ENCODE data around the gene COLEC11. TPM values are rescaled to one million over a fixed set of nuclear protein-coding genes. Genes with fewer than 3 reads are reported as not detected.
"Not testable (repeated sequence)": the region's sequence is repeated elsewhere in the genome, so short reads cannot be mapped to it uniquely, and the experiment has no call there.

Gene COLEC11
- total RNA-seq, 4 donors from 2014 or later = 3.6 to 15.9 (median 5.9) TPM

GRCh38 chr2:3606370-3607201, 11.7 kb downstream of the COLEC11 start:
- DNase-seq (ENCODE audit: low spot score) (no peak), ATAC-seq (ENCODE audit: low FRiP score) (no peak)
- no peak for TF ChIP-seq CTCF (IDR thresholded peaks at IDR 0.05)

- no peak for ATAC-seq (ENCODE audit: low FRiP score)
- no peak for DNase-seq (ENCODE audit: low spot score)
- TF ChIP-seq CTCF (IDR thresholded peaks at IDR 0.05) = no peak
Measured at GRCh38 chr2:3608373-3609278, 13.7 kb downstream of the COLEC11 start.

- ATAC-seq (ENCODE audit: low FRiP score); DNase-seq (ENCODE audit: low spot score): not testable (repeated sequence)
Measured at GRCh38 chr2:3609279-3609673, 14.4 kb downstream of the COLEC11 start.

DNA sequence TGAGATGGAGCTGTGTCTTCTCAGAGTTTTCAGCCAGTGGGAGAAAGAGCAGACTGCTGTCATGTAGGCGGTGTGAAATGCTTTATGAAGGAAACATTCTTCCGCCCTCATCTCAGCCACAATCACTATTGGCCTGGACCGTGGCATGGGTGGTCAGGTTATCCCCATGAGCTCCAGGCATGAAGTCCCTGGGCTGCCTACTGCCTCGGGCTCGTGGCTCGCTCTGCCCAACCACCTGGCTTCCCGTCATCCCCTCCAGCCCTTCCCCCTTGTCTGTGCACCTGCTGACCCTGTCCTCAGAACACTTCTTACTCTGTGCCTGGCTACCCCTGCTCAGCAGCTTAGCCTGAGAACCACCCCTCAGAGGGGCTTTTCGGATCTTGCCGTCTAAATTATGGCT, 15.5 kb downstream of the COLEC11 start:
- DNase-seq (ENCODE audit: low spot score) (no peak), ATAC-seq (ENCODE audit: low FRiP score) (no peak)
- TF ChIP-seq CTCF (IDR thresholded peaks at IDR 0.05) = no peak

DNA sequence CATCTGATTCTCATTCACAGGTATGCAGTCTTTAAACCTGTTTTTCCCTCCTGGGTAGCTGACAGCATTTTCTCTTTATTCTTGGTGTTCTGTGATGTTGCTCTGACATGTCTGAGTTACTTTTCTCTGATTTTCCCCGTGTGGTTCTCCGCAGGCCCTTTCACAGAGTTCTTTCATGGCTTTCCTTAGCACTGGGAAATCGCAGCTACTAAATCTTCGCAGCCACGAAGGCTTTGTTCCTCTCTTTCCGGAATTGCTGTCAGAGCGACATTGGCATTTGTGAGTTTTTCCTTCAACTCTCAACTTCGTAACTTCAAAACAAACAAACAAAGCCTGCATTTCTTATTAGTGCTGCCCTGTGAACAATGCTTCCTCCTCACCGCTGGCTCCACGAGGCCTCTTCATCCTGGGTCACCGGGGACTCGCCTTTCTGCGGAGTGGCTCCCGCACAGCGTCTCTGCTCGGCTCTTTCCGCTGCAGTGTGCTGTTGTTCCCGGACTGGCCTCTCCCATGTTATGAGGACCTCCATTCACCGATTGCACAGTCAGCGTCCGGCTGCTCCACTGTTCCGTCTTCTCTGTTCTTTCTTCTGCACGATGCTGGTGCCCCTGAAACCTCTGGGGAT, 16.1 kb downstream of the COLEC11 start:
- TF ChIP-seq CTCF (IDR thresholded peaks at IDR 0.05) = no peak
- no peak for DNase-seq (ENCODE audit: low spot score)
- ATAC-seq (ENCODE audit: low FRiP score) = no peak

GRCh38 chr2:3611589-3611988, 16.7 kb downstream of the COLEC11 start:
- no peak for TF ChIP-seq CTCF (IDR thresholded peaks at IDR 0.05)
- DNase-seq (ENCODE audit: low spot score) = no peak
- ATAC-seq (ENCODE audit: low FRiP score) = no peak

Measured in omental fat pad (tissue), 4 donors.